ENCODE measurements around the gene CLTC.

CLTC gene

DNA sequence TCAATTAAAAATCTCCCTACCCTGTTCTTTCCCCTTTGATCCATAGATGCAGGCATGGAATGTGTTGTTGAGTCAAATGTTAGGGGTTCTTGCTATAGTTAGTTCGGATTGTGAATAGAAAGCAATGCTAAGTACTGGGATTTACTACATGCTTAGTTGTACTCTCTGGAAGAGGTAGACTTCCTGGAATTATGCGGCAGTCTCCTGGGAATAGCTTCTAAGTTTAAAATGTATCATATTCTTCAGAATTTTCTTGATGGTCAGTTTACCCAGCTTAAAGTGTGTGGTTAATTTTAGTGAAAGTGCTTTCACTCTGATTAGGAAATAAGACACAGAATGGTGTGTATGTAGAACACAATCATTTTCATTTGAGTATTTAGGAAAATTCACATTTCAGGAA, 3.5 kb downstream of the CLTC start:
- no peak for TF ChIP-seq ZNF274 (IDR thresholded peaks at IDR 0.05; ENCODE audit: low read depth, low read length)
- peak overlapping the region; percentile 18; the same call in 1 of the 2 replicates for H3K4me3 ChIP-seq (ENCODE audit: low read length)

DNA sequence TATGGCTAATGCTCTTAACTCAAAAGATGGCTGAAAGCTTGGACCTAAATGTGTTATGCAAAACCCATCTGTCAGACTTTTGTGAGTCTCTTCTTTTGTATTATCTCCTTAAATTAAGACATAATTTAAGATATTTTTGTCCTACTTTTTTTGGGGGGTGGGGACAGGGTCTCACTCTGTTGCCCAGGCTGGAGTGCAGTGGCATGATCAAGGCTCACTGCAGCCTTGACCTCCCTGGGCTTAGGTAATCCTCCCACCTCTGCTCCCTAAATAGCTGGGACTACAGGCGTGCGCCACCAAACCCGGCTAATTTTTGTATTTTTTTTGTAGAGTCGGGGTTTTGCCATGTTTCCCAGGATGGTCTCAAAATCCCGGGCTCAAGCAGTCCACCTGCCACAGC, 7.1 kb downstream of the CLTC start:
- H3K4me3 ChIP-seq (ENCODE audit: low read length), result no peak overlapping the region
- TF ChIP-seq ZNF274 (IDR thresholded peaks at IDR 0.05; ENCODE audit: low read depth, low read length), result no peak

DNA sequence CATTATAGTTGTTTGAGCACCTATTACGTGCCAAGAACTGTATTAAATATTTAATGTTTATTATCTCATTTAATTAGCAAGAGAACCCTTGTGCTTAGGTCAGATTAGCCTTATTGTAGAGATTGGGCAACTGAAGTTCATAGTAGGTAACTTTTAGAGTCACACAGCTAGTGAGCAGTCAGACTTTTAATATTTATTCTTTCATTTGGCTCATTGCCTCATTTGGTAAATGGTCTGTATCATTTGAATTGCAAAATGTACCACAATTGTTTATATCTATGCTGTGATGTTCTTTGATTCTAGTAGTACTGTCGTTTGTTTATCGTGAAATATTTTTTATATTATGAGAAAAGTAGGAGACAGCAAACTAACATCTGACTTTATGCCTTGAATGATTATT, 7.6 kb downstream of the CLTC start:
- no peak overlapping the region for H3K4me3 ChIP-seq (ENCODE audit: low read length)
- TF ChIP-seq ZNF274 (IDR thresholded peaks at IDR 0.05; ENCODE audit: low read depth, low read length), result no peak

DNA sequence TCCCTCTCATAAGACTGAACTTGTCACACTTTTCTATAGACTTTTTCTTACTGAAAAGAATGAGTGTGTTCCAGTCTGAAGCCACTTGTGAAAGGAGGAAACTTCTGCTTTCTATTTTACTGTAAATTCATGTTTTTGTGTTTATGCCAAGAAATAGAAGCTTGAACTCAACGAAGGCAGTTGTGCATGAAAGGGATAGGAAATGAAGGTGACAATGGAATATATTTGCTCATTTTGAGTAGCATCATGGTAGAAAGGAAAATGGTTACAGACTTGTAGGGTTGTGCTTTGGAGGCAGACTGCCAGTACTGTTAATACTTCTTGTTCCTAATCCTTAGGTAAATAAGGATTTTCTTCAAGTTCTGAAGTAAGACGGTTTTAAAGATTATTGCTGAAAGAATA, 8.1 kb downstream of the CLTC start:
- no peak overlapping the region for H3K4me3 ChIP-seq (ENCODE audit: low read length)
- no peak for TF ChIP-seq ZNF274 (IDR thresholded peaks at IDR 0.05; ENCODE audit: low read depth, low read length)

DNA sequence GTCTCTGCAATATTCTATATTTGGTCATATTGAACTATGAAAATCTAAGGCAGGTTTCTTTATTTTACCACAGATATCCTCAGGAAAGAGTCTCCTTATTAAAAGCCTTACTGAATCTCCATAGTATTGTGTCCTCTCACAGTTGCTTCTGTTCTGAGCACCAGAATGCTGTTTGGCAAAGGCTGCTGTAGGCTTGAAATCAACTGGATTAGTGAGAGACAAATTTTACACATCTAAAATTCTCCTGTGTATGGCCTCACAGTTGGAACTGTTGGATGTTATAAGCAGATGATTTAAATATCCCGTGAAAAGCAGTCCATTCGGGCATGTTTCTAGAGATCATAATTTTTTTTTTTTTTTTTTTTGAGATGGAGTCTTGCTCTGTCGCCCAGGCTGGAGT, 9.5 kb downstream of the CLTC start:
- TF ChIP-seq ZNF274 (IDR thresholded peaks at IDR 0.05; ENCODE audit: low read depth, low read length), result no peak
- no peak overlapping the region for H3K4me3 ChIP-seq (ENCODE audit: low read length)

DNA sequence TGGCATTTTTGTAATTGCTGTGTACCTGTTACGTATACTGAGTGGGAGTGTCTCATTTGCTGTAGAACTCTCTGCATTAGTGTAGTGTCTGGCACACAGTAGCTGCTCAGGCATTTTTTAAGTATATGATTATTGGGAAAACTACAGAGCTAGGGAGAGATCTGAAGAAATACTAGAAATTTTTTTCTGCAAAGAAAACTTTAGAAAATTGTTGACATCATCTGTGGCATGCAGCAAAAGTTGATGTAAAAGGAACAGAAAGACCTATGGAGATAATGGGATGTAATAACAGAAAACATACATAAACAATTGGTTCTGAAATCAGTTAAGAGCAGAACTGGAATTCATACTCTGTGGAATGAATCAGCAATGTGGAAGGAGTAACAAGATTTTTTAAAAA, 11.6 kb downstream of the CLTC start:
- H3K4me3 ChIP-seq (ENCODE audit: low read length), result no peak overlapping the region
- TF ChIP-seq ZNF274 (IDR thresholded peaks at IDR 0.05; ENCODE audit: low read depth, low read length), result no peak

DNA sequence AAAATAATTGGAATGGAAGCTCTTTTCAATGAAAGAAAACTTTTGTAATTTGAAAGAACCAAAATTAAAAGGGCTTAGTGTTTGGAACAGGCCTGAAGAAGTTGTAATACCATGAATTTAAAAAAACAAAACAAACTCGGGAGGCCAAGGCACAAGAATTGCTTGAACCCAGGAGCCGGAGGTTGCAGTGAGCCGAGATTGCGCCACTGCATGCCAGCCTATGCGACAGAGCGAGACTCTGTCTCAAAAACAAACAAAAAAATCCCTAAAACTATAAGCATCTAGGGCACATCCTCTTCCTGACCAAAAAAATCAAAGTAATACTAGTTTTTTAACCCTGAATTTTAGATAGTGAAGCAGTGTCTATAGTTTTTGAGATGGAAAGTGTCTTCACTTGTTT, 12.7 kb downstream of the CLTC start:
- TF ChIP-seq ZNF274 (IDR thresholded peaks at IDR 0.05; ENCODE audit: low read depth, low read length), result no peak
- no peak overlapping the region for H3K4me3 ChIP-seq (ENCODE audit: low read length)

DNA sequence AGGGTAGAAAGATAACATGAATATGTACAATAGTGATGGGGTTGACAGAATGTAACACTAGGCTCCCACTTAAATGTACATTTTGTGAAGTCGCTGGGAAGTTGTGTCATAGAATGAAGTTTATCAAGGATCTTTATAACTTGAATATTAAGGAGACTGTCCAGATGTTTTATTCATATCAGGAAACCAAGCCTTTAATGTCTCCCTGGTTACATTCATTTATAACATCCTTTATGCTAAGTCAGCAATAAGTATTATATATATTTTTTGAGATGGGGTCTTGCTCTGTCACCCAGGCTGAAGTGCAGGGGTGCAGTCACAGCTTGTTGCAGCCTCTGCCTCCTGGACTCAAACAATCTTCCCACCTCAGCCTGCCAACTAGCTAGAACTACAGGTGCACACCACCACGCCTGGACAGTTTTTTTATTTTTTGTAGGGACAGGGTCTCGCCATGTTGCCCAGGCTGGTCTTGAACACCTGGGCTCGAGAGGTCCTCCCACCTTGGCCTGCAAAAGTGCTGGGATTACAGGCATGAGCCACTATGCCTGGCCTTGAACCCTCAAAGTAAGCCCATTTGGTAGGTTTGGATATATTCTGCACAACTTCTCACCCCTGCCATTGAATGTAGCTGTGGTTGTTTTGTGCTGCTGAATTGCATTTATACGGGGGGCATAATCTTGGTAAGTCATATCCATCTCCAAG, 14.1 kb downstream of the CLTC start:
- H3K4me3 ChIP-seq (ENCODE audit: low read length), result no peak overlapping the region; the same call in 1 of the 2 replicates
- TF ChIP-seq ZNF274 (IDR thresholded peaks at IDR 0.05; ENCODE audit: low read depth, low read length), result no peak

DNA sequence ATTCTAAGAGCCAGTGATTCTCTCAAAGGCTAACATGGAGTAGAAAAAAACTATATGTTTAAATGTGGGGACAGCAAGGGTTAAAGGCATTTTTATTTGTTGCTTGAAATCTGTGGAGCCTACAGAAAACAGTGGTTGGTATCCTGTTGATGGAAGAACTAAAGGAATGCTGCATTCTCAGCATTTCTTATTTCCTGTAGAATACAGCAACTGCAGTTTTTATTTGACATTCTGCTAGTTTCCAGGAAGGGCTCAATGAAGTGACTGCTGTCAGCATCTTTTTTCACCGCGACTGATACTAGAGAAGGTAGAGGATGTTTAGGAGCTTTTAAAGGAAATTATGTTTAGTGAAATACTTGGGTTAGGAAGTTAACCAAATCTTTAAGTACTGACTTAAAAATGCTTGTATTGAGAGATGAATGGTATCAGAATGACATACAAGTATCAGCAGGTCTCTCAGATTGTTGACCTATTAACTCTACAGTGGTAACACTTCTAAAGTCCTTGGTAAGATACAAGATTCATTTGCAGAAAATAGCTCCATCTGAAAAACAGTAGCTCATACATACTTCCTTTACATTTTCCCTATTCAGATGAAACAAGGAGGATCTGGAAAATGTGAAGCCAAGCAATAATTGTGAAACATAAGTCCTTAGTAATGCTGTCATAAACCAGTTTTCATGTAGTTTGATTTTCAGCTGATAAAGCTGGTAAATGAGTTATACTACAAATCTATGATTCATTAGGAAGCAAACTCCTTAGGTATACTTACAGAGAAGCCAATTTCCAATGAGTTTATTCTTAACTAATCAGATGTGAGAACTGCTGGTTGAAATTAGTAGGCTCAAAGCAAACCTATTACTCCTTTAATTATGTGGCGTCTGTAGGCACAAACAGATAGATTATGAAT, 15.2 kb downstream of the CLTC start:
- TF ChIP-seq ZNF274 (IDR thresholded peaks at IDR 0.05; ENCODE audit: low read depth, low read length), result no peak
- H3K4me3 ChIP-seq (ENCODE audit: low read length), result no peak overlapping the region

DNA sequence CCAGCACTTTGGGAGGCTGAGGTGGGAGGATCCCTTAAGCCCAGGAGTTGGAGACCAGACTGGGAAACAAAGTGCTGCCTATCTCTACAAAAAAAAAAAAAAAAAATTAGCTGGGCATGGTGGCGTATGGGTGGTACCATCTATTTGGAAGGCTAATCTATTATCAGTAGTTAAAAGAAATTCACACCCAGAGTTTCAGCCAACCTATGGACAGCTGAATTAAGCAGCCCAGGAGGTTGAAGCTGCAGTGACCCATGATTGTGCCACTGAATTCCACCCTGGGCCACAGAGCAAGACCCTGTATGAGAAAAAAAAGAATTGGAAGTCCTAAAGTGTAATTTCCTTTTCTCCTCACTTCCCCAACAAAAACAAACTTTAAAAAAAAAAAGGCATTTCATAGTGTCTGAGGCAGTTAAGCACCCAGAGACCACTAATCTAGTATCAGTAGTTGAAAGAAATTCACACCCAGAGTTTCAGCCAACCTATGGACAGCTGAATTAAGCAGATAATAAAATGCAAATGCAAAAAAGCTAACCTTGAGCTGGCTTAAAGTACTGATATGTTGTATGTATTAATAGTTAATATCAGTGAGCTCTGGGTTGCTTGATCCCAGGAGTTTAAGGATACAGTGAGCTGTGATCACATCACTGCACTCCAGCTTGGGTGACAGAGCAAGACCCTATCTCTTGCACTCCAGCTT, 18.1 kb downstream of the CLTC start:
- no peak for TF ChIP-seq ZNF274 (IDR thresholded peaks at IDR 0.05; ENCODE audit: low read depth, low read length)
- H3K4me3 ChIP-seq (ENCODE audit: low read length), result no peak overlapping the region

DNA sequence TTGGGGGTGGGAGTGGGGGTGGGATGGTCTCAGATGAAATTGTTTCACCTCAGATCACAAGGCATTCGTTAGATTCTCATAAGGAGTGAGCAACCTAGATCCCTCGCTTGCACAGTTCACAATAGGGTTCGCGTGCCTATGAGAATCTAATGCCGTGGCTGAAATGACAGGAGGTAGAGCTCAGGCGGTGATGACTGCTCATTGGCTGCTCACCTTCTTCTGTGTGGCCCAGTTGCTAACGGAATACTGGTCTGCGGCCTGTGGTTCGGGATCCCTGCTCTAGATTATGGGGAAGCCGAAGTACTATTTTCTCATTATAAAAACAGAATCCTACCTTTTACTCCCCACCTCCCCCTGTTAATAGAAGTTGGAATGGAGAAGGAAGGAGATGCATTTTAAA, 18.9 kb downstream of the CLTC start:
- no peak for TF ChIP-seq ZNF274 (IDR thresholded peaks at IDR 0.05; ENCODE audit: low read depth, low read length)
- no peak overlapping the region for H3K4me3 ChIP-seq (ENCODE audit: low read length)

DNA sequence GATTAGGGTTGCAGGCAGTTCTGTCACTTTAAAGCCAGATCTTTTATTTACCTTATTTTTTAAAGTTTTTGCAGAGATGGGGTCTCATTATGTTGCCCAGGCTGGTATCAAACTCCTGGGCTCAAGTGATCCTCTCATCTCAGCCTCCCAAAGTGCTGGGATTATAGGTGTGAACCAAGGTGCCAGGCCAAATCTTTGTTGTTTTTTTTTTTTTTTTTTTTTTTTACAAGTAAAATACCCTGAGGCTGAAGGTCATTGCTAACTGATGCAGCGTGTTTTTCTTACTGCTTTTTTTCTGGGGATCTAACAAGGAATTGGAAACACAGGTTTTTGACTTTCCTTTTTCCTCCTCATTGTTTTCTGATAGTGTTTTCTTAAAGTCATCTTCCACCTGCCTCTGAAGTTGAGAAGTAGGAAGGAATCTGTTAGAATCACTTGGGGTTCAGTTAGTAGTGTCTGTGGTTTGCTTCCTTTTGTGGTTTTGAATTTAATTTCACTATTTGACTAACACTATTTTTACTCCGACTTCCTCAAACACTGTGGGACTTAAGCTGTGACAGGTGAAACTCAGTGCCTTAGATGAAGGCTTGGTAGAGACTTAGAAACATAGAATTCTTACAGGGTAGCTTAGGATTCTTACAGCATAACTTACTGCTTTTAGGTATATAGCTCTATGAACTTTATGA, 22.2 kb downstream of the CLTC start:
- TF ChIP-seq ZNF274 (IDR thresholded peaks at IDR 0.05; ENCODE audit: low read depth, low read length), result no peak
- H3K4me3 ChIP-seq (ENCODE audit: low read length), result peak overlapping the region; percentile 55; the same call in 1 of the 2 replicates

DNA sequence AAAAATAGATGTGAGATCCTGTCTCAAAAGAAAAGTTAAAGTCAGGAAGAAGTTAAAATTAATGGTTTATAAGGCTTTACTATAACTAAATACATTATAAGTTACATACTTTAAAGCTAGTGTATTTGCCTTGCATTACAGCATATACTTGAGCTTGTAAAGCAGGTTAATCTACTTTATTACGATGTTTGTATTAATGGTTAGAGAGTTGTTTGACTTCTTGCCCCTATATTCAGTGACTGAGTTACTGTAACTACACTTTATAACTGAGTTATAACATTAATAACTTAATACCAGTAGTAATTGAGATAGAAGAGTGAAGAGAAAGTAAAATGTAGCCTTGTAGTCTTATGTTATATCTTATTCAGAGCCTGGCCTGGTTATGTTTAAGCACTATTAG, 22.9 kb downstream of the CLTC start:
- TF ChIP-seq ZNF274 (IDR thresholded peaks at IDR 0.05; ENCODE audit: low read depth, low read length), result no peak
- no peak overlapping the region for H3K4me3 ChIP-seq (ENCODE audit: low read length)
